ENCODE measurements around the gene IP6K1.
"Not testable (repeated sequence)": the region's sequence is repeated elsewhere in the genome, so short reads cannot be mapped to it uniquely, and the experiment has no call there.

Gene IP6K1

GRCh38 chr3:49786357-49787181 lies at the start of gene IP6K1:
IP6K1 (minus strand) TSS chr3:49786542; CDS start chr3:49748040, 38,502 bp downstream.
- DNase-seq (ENCODE audit: low read depth) = peak; percentile 100

- DNase-seq (ENCODE audit: low read depth) = no peak
Measured at GRCh38 chr3:49831341-49831740, 45.0 kb upstream of the IP6K1 start.

DNA sequence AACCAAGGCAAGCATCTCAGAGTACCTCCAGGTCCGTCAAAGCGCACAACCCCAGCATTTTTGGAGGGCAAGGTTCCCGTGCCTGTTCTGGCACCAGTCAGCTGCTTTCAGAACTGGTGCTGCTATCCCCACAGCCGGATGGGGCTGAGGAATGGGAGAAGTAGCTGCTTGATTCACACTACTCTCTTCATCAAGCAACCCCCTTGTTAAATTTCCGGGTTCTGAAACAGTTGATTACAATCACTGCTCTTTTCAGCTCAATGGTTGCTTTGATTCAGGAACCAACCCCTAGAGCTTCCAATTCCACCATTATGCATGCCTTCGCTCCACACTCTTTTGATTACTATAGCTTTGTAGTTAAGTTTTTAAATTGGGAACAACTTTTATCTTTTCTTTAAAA lies 39.7 kb upstream of the IP6K1 start:
- DNase-seq (ENCODE audit: low read depth) = no peak

DNA sequence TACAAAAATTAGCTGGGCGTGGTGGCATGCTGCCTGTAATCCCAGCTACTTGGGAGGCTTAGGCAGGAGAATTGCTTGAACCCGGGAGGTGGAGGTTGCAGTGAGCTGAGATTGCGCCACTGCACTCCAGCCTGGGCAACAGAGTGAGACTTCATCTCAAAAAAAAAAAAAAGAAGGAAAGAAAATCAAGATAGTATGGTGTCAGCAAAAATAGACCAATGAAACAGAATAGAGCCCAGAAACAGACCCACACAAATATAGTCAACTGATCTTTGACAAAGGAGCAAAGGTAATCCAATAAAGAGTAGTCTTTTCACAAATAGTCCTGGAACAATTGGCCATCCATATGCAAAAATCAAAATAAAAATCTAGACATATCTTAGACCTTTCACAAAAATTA lies 36.8 kb upstream of the IP6K1 start:
- not testable (repeated sequence) for DNase-seq (ENCODE audit: low read depth)

GRCh38 chr3:49813497-49814174 lies 27.3 kb upstream of the IP6K1 start, which contains the start of gene UBA7:
UBA7 (minus strand) TSS chr3:49813953; CDS start chr3:49813787, 166 bp downstream.
- DNase-seq (ENCODE audit: low read depth) = peak; percentile 79

DNA sequence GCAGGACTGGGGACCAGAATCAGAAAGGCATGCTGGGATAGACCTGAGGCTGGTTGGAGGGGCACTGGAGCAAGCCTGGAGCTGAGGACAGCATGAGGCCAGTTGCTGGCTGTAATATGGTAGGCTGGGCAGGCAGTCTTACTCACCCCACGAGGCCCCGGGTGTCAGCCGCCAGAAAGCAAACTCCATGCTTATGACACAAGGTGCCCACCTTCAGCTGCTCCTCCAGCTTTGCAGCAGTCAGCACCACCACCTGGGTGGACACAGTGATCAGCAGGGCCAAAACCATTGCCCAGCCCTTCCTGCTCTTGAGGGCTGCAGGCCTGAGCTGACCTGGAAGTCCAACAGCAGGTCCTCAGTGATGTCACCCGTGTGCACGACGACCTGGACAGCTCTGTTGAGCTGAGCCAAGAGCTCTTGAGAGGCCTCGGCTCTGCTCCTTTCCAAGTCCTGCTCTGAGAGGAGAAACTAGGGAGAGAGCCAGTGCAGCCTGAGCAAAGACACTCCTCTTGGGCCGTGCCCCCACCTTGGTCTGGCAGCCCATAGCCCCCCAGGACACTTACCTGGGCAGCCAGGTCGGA lies 26.7 kb upstream of the IP6K1 start:
- peak; percentile 13 for DNase-seq (ENCODE audit: low read depth)

- DNase-seq (ENCODE audit: low read depth) = no peak
Measured at GRCh38 chr3:49807431-49808114, 21.2 kb upstream of the IP6K1 start.

- no peak for DNase-seq (ENCODE audit: low read depth)
Measured at GRCh38 chr3:49806850-49807249, 20.5 kb upstream of the IP6K1 start.

- no peak for DNase-seq (ENCODE audit: low read depth)
Measured at GRCh38 chr3:49805897-49806701, 19.8 kb upstream of the IP6K1 start.

DNA sequence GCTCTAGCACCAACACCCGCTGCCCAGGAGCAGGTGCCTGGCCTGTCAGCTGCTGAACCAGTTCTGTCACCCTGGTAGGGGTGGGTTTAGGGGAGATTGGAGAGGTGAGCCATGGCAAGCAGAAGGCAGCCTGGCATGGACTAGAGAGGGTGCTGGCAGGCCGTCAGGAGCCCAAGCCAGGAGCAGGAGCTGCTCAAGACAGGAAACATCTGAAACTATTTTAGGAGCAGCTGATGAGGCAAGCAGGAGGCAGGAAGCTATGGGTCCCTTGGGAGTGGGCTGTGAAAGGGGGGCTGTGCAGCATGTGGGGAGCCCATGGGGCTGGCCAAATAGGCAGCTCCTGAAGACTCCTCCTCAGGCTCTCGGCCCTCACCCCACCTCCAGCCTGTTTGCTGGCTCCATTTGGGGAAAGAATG lies 19.0 kb upstream of the IP6K1 start:
- DNase-seq (ENCODE audit: low read depth) = no peak

GRCh38 chr3:49804141-49805041 lies 18.0 kb upstream of the IP6K1 start:
- DNase-seq (ENCODE audit: low read depth) = no peak

- no peak for DNase-seq (ENCODE audit: low read depth)
Measured at GRCh38 chr3:49803465-49804140, 17.3 kb upstream of the IP6K1 start.

DNA sequence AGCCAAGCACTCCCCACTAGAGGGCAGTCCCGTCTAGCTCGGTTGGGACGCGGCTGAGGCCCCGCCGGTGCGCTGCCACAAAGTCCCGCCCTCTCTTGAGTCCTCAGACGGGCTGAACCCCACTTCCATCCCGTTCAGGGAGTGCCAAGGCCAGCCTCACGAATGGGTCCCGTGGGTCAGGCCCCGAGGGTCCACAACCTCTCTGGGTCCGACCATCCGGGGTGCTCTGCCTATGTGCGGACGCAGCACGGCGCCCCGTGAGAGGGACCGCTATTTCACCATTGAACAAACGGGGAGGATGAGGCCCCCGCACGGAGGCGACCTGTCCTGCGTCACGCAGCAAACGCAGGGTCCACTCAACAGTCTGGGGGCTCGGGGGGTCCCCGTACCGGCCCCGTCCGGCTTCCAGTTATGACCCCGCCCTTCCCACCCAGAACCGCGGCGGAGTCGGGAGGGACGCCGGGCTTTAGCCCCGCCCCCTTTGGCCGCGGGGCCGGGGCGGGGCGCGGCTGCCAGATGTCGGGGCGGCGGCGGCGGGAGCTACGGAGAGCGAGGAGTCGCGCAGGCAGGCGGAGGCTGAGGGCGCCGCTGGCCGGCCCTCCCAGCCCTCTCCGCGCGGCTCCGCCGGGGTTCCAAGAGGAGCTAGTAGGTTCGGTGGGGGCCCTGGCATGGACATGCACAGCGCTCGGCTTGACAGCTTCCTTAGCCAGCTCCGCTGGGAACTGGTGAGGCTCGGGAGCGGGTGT lies 16.6 kb upstream of the IP6K1 start, which contains the start of gene INKA1:
Gene INKA1, plus strand, starts transcription at position 543 of the 746 bp plus-strand sequence. Its CDS starts 132 bp downstream, at position 675.
- DNase-seq (ENCODE audit: low read depth) = peak; percentile 88

DNA sequence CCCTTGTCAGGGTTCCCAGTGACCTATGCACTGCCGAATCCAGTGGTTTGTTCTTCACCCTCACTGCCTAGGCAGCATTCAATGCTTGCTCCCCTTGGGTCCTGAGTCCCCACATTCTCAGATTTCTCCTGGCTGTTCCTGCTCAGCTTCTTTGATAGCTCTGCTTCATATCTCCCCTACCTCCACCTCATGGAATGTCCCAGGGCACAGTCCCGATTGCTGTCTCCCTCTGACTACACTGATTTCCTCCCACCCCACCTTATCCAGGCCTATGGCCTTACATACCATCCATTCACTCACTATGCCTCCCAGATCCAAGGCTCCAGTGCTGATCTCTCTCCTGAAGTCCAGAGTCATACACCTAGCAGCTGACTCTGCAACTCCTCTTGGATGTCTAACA lies 14.8 kb upstream of the IP6K1 start:
- no peak for DNase-seq (ENCODE audit: low read depth)

DNA sequence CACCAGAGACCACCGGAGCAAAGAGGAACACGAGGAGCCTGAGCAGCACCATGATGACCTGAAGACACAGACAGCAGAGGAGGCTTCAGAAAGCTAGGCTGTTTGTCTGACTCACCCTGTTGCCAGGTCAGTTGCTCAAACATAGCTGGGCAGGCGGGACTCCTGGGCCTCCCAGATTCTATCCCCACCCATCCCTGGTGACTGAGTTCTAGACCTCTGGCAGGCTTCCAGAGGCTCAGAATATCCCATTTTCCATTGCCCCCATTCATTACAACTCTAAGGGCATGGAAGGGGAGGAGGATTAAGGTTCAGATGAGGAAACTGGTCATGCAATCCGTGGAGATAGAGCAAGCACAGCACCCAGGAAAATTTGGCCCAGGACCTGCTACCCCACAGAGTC lies 13.4 kb upstream of the IP6K1 start, which contains the start of gene CDHR4:
Gene CDHR4, minus strand, starts transcription at position 113 of the 400 bp plus-strand sequence. Its CDS starts 61 bp downstream, at position 52.
- DNase-seq (ENCODE audit: low read depth) = peak; percentile 63

DNA sequence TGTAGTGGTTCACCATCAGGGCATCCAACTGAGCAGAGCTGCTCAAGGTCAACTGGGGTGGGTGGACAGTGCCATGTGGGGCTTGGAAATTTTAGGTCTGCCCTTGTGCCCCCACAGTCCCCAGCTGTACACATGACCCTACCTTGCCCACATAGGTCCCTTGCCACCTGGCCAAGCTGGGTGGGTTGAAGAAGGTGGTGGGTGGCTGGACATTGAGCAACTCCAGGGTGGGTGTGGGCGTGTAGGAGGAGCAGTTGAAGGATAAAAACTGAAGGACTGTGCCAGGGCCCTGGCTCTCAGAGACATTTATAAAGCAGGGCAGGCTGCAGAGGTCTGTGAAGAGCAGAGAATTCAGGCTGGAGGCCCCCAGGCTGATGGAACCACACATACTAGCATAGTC lies 12.8 kb upstream of the IP6K1 start:
- no peak for DNase-seq (ENCODE audit: low read depth)

DNA sequence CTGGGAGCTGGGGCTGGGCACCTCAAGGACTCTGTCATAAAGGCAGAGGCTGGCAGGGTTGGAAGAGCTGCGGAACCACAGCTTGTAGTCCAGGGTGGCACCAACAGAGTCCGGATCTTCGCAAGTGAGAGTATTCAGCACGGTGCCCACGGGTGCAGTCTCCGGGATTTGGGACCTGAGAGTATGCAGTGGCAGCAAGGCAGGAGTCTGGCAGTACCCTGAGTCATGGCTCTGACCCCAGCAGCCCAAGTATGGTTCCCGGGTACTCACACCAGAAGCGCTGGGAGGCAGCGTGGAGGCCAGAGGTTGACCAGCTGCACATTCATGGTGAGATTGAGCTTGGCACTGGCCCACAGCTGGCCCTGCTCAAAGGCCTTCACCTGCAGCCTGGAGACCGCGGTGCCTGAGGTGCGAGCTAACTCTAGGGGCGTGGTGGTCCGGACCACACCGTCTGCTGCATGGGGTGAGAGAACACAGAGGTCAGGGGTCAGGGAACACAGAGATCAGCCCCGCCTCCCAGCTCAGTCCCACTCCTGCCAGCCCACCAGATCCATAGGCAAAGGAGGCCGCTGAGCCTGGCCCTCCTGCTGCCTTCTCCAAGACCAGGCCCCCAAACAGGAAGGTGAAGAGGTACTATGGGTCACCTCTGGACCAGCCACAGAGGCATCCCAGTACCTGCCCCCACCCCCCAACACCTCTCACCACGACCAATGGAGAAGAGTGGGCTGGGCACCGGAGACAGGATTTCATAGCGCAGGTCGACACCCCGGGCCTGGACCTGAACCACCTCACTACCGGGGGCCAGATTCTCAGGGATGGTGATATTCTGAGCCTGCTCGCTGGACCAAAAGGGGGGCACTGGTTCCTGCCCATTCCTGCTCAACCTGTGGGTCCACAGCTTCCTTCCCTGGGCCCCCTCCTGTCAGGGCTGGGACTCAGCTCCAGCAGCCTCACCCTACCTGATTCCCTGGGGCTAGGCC lies 8.9 kb upstream of the IP6K1 start:
- no peak for DNase-seq (ENCODE audit: low read depth)

DNA sequence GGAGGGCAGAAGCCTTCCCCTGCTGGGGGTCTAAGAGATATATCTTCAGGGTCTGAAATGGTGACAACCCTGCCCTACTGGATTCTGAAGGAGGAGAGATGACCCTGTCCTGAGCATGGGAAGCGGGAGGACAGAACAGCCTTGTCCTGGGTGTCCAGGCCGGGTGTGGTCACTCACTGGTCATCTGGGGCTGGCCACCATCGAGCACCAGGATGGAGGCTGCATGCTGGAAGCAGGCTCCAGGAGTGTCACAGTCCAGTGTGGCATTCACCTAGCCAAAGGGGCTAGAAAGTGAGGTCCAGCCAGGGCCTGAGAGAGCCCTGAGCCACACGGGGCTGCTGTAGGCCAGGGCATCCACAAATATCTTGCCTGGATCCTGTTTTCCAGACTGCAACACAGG lies 8.1 kb upstream of the IP6K1 start:
- no peak for DNase-seq (ENCODE audit: low read depth)
